HG03469 (cell line): Measurements from ENCODE around the gene SHLD1.

Source experiments
- ATAC-seq: cut with Tn5 transposase; IDR thresholded peaks from one replicate; pipeline ENCODE4 v1.9.1; 2021; ENCODE audit warnings: mild to moderate bottlenecking, moderate library complexity, moderate number of reproducible peaks; ENCODE audit not compliant: unreplicated experiment

Gene SHLD1

DNA sequence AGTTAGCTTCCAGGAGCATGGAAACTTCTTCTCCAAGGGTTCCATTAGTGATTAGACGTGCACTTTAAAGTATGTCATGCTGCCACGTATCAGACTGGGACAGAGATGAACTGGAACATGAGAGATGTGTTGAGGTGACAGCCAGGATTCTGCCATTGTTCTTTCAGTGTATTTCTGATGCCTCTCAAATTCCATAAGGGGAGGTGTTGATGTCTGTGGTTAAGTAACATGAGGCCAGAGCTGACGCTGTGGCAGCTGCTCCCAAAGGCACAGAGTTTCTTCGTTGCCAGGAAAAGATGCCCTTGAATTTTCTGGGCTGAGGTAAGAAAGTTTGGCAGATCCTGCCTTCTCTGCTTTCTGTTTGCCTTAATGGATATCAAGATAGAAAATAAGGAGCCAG lies 136.6 kb downstream of the SHLD1 start:
- no peak for ATAC-seq

DNA sequence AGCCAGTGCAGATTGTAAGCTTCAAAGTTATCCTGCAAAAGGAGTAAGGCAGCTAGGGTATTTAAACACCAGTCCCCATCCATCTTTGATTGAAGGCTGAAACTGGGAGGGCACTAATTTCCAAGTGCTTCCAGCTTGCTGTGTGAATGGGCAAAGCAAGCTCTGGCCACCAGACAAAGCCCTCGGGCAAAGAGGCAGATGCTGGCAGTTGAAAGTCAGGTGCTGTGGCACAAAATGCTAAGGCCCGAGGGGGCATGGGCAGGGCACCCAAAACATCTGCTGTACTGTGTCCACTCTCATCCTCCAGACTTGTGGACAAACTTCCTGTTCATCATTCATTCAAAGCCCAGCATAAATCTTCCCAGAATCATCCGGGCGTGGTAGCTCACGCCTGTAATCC lies 137.2 kb downstream of the SHLD1 start:
- no peak for ATAC-seq

DNA sequence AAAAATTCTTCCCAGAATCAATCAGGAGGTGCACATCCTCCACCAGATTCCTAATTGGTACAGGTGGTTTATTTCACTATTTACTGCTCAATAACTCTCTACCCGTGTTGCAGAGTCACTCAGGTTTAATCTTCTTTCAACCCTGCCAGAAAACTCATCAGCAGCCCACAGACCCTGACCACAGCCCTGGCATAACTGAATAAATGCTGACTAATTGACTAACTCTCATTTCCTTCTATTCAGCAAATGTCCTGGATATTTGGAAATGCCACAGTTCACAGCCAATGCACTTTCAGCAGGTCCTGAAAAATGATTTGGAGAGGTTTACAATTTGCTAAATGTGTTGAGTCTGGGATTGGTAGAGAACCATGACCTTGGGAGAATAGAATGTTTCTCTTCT lies 137.8 kb downstream of the SHLD1 start:
- ATAC-seq = no peak

DNA sequence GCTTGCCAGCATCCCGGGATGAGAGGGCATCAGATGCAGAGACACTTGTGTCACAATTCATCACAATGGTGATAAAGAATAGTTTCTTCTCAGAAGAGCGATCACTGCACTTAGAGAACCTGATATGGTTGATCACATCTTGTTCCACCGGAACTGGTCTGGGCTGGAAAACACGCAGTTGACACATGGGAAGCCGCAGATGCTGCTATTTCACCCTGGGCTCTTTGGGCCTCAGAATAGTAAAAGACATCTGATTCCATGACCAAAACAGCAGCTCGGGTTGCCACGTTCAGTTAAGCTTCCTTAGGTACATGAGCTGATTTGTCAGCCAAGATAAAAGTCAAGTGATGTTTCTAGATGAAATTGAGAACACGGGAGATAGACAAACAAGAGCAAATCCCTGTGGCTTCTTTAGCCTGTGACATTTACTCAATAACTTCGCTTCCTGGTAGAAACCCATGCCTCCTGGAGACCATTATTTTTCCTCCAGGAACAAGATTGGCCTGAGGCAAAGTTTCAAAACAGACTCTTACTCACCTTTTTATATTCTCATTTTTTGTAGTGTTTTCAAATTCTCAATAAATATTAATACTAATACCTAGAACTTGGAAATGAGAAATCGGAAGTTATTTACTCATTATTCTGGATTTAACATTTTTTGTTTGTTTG lies 140.7 kb downstream of the SHLD1 start:
- ATAC-seq = no peak

DNA sequence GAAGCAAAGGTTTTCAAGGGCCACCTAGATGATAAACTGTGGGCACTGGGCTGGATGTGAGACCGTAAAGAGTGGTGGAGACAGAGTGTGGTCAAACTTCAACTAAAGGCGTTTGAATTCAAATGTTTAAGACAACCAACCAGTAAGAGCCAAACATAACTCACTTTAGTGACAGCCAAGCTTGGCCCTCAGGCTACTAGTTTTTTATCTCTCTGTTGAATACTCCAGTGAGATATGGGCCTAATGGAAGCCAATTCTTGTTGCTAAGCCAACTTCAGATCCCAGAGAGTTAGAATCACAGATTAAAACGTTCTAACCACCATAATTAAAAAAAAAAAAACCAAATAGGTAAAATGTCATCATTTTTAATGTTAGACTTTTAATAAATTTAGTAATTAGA lies 142.9 kb downstream of the SHLD1 start:
- ATAC-seq = no peak

DNA sequence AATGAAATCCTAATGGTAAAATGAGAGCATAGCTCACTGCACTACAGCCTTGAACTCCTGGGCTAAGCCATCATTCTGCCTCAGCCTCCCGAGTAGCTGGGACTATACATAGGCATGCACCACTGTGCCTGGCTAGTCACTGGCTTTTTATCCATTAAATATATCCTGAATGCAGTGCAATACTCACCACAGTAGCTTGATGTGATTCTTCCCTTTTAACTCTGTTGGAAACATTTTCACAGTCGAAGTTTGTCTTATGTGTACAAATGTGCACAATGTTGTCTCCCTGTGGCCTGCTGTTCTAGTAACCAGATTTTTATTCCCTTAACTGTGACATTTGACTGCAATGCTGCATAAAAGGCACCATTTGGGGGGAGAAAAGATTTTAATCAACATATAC lies 143.4 kb downstream of the SHLD1 start:
- no peak for ATAC-seq

DNA sequence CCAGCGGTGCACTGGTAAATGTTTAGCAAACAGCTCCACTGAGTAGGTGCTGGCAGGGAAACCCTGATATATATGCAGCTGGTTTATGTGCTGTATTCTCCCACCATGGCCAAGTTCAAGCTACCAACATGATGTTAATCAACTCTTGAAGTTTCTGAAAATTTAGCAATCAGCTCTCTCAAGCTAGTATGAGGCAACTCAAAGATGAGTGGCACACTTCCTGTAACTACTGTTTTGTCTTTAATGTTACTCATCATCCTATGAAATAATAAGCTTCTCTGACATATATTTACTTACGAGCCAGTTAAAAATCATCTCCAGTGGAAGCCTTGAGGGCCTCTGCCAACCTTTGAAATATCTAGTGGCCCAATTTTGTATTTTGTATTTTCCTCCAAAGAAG lies 145.4 kb downstream of the SHLD1 start:
- no peak for ATAC-seq

DNA sequence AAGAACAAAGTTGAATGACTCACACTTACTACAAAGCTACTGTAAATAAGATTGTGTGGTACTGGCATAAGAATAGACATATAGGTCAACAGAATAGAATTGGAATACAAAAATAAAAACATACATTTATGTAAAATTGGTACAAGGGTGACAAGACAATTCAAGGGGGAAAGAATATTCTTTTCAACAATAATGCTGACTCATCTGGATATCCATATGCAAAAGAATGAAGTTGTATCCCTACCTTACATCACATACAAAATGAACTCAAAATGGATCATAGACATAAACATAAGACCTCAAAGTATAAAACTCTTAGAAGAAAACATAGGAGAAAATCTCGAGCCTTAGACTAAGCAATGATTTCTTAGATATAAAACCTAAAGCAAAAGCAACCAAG lies 149.2 kb downstream of the SHLD1 start:
- no peak for ATAC-seq

DNA sequence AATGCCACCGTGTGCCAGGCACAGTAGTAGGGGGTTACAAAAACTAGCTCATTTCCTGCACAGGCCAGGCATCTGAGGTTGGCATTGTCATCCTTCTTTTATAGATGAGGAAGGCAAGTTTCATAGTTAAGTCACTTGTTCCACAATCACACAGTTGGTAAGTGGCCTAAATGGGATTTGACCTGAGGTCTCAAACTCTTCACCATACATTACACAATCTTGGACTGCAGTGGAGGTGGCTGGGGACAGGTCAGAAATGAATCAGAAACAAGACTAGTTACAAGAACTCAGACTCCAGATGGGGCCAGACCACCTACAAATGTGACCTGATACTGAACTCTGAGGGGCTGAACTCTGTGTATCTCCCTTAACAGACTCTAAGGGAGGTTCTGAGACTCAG lies 150.7 kb downstream of the SHLD1 start:
- no peak for ATAC-seq

DNA sequence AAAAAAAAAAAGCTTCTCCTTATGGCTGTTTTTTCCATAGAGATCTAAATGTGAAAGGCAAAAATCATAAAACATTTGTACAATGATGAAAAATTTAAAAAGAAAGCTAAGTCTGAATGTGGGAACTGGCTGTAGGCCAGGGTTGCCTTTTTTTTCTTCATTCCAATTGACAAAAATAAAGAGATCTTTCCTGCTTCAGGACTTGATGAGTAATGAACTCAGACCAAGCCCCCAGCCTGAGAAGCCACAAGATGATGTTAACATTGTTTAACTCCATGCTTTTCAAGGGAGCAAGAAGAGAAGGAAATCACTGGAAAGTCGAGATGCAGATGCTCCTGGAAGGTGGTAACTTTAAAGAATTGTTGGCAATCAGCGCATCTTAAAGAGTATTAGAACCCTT lies 158.8 kb downstream of the SHLD1 start:
- ATAC-seq = no peak

DNA sequence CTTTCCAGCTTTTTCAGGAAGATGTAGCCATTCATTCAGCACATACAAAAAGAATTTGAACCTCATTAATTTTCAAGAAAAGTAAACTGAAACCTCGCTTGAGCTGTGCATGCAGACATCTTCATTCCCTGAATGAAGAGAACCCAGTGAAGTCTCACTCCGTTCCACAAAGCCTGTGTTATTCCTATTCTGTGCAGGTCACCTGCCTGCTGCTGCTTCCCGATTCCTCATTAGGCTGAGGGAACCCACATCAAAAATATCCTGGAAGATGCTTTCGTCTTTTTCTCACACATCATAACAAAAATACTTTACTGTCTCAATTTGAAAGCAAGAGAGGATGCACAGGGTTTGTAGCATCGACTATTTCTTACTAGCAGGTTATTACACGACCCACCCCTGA lies 160.0 kb downstream of the SHLD1 start:
- ATAC-seq = no peak

DNA sequence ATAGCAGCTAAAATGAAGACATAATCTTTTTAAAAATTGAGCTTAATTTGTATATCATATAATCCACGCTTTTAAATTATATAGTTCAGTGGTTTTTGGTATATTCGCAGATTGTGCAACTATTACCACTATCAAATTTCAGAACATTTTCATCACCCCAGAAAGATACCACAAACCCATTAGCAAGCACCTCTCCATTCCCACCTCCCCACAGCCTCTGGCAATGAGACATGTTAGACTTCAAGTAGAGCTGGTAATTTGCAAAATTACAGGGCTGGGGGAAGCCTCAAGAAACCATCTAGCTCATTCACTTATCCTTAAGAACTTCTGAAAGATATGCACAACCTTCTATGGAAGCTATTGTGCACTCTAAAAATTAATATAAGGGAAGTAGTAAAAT lies 163.0 kb downstream of the SHLD1 start:
- ATAC-seq = no peak
